T1000 (cell line): Measurements from ENCODE around the gene ARPC3.
A peak's percentile ranks its signal among the peaks of the same experiment; 100 is the strongest.
"Not testable (repeated sequence)": the region's sequence is repeated elsewhere in the genome, so short reads cannot be mapped to it uniquely, and the experiment has no call there.

Experiments used
- DNase-seq: peaks from one replicate; lab custom pipeline; 2025; ENCODE audit warnings: mixed read lengths; lab: John Stamatoyannopoulos, UW

Gene ARPC3

GRCh38 chr12:110417113-110417512 lies 33.0 kb downstream of the ARPC3 start:
- DNase-seq, result not testable (repeated sequence)

GRCh38 chr12:110410086-110410485 lies 40.1 kb downstream of the ARPC3 start:
- DNase-seq, result not testable (repeated sequence)

- not testable (repeated sequence) for DNase-seq
Observed at GRCh38 chr12:110405126-110405662, 44.9 kb downstream of the ARPC3 start.

GRCh38 chr12:110403976-110404682 lies 46.0 kb downstream of the ARPC3 start:
- peak; percentile 58 for DNase-seq

GRCh38 chr12:110403146-110403975 lies 46.8 kb downstream of the ARPC3 start, which contains the start of gene ANAPC7:
TSS of gene ANAPC7 (minus strand) at chr12:110403708. CDS start at chr12:110403627, 81 bp downstream.
- DNase-seq, result peak; percentile 78
